IPS-20b (cell line): ENCODE measurements around the gene NFS1.
A peak's percentile ranks its signal among the peaks of the same experiment; 100 is the strongest.
"Not testable (repeated sequence)": the region's sequence is repeated elsewhere in the genome, so short reads cannot be mapped to it uniquely, and the experiment has no call there.

Source experiments
- H3K27ac ChIP-seq: one replicate; pipeline ENCODE4 v1.5.1; 2013; ENCODE audit warnings: low read length
- H3K27me3 ChIP-seq: 2 replicates; pipeline ENCODE4 v1.6.1; 2013; ENCODE audit warnings: mild to moderate bottlenecking, low read length, inconsistent platforms; ENCODE audit not compliant: insufficient read depth
- H3K36me3 ChIP-seq: 2 replicates; pipeline ENCODE4 v1.6.1; 2013; ENCODE audit warnings: low read depth, mild to moderate bottlenecking, inconsistent platforms, low read length, moderate library complexity; ENCODE audit not compliant: insufficient read depth
- H3K4me1 ChIP-seq: 2 replicates; pipeline ENCODE4 v1.6.1; 2013; ENCODE audit warnings: mild to moderate bottlenecking, control low read depth, inconsistent platforms, low read length, moderate library complexity; ENCODE audit not compliant: insufficient read depth
- H3K4me3 ChIP-seq: 2 replicates; pipeline ENCODE4 v1.5.1; 2013; ENCODE audit warnings: mild to moderate bottlenecking, low read length, inconsistent platforms
- H3K9ac ChIP-seq: 2 replicates; pipeline ENCODE4 v1.6.1; 2013; ENCODE audit warnings: low read depth, mild to moderate bottlenecking, inconsistent platforms, low read length, moderate library complexity
- H3K9me3 ChIP-seq: 2 replicates; pipeline ENCODE4 v1.6.1; 2013; ENCODE audit warnings: mild to moderate bottlenecking, low read depth, low read length, inconsistent platforms; ENCODE audit not compliant: insufficient read depth

The NFS1 gene

DNA sequence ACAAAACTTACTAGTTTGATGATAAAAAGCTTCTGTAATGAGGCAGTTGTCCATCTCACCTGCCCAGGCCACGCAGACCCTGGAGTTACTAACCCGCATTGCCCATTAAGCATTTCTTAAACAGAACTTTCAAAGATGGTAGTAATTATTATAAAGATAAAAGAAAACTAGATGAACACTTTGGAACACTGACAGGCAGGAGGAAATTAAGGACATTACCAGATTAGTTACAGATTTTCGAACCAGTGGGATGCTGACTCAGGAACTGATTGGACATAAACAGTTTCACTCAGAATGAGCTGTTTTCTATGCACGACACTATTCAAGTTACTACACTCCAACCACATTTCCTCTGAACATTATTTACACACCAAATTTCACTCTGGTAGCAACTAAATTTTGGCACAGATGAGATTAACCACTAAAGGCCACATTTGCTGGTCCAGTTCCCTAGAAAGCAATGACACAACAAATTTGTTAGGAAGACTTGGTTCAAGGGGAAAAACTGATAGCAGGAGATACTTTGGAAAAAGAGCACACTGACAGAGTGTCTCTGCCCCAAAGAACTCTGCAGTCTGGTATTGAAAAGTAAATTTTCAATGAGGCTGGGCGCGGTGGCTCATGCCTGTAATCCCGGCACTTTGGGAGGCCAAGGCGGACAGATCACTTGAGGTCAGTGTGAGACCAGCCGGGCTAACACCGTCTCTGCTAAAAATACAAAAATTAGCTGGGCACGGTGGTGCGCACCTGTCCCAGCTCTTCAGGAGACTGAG is 3.1 kb upstream of the NFS1 start:
- Histone ChIP-seq H3K4me3 (no peak overlapping the region), H3K9ac (no peak overlapping the region), H3K27ac (no peak overlapping the region), H3K9me3 (no peaks in the 10 kb centered on the region), H3K4me1 (no peaks in the 10 kb centered on the region), H3K36me3 (peaks cover 60% of the 10 kb centered on the region), H3K27me3 (no peaks in the 10 kb centered on the region)

DNA sequence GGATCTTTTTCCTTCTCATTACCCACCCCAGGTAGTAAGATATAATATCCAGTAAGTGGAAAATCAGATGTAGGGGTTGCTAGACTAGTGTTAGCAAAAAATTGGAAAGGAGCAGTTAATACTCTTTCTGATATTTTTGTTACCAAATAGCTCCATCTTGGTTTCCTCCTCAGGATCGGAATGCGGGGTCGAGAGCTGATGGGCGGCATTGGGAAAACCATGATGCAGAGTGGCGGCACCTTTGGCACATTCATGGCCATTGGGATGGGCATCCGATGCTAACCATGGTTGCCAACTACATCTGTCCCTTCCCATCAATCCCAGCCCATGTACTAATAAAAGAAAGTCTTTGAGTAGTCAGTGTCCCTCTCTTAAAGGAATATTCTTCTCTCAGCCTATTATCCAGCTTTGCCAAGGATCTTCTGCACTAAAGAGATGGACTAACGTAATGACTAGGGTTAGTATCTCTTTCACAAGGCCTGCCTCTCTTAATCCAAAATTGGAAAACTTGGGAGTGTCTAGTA is 1.5 kb upstream of the NFS1 start:
- no peaks in the 10 kb centered on the region for H3K27me3 ChIP-seq
- H3K27ac ChIP-seq, result no peak overlapping the region
- peak overlapping the region; percentile 94 for H3K4me3 ChIP-seq
- H3K36me3 ChIP-seq, result peaks cover 48% of the 10 kb centered on the region
- H3K9me3 ChIP-seq, result no peaks in the 10 kb centered on the region
- no peaks in the 10 kb centered on the region for H3K4me1 ChIP-seq
- no peak overlapping the region for H3K9ac ChIP-seq

DNA sequence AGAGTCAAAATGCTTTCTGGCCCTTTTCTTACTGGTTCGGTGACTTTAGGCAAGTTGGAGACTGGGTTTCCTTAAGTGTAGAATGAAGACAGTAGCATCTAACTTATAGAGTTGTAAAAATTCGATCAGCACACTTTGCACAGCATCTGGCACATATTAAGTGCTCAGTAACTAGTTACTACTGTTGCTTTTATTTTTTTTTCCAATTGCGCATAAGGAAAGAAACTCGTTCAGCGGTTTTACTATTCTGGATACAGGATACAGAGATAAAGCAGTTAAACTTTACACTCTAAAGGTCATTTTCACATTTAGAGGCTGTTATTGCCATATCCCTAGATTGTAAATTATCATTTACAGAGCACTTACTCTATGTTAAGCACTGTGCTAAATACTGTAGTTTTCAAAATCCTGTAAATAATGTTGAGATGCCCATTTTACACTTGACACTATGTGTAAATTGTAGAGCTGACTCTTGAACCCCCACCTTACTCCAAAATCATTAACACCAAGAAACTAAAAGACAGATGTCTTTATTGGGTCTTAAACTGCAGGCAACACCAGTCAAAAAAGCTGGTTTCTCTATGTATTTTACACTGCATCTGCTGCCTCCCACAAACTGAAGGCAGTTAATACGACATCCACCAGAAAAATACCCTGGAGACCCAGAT is 939 bp upstream of the NFS1 start:
- Histone ChIP-seq H3K36me3 (peaks cover 46% of the 10 kb centered on the region), H3K9ac (peak overlapping the region; percentile 95), H3K4me3 (peak overlapping the region; percentile 94), H3K27me3 (no peaks in the 10 kb centered on the region), H3K4me1 (no peaks in the 10 kb centered on the region), H3K9me3 (no peaks in the 10 kb centered on the region), H3K27ac (peak overlapping the region; percentile 84)

DNA sequence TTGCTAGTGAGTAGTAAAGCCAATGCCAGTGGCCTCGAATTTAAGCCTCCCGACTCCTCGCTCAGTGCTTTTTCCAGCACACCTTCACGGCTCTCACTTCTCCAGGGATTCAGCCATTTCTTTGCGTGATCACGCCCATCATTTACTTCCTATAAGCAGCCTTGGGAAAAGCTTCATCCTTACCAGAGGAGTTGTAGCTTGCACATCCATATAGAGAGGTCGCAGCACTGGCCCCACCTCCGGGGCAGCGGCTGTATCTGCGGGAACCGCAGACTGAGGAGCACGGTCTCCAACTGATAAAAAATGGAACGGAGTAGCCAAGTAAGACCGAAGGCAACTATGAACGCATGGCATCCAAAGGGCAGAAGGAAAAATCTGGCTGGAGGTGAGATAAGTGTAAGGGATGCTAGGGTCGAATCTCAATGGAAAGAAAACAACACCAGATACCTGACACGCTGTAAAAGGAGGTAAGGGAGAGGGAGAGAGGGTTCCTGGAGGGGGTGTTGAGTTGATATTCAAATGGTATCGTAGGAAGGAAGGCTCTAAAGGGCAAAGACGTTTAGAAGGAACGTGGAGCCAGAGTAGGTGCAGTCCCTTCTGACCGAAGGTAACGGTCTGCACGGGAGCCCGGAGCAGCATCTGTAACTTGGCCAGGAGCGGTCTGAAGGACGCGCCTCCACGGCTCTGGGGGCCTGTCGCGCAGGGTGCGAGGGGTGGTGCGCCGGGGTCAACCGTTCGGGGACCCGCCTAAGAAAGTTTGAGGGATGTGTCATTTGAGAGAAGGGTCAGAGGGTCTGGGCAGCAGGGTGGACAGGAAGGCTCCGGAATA is 640 bp downstream of the NFS1 start:
- peaks cover 31% of the 10 kb centered on the region for H3K36me3 ChIP-seq
- no peak overlapping the region for H3K27ac ChIP-seq
- peak overlapping the region; percentile 94 for H3K4me3 ChIP-seq
- H3K9me3 ChIP-seq, result no peaks in the 10 kb centered on the region
- no peaks in the 10 kb centered on the region for H3K4me1 ChIP-seq
- H3K9ac ChIP-seq, result peak overlapping the region; percentile 95
- H3K27me3 ChIP-seq, result no peaks in the 10 kb centered on the region

DNA sequence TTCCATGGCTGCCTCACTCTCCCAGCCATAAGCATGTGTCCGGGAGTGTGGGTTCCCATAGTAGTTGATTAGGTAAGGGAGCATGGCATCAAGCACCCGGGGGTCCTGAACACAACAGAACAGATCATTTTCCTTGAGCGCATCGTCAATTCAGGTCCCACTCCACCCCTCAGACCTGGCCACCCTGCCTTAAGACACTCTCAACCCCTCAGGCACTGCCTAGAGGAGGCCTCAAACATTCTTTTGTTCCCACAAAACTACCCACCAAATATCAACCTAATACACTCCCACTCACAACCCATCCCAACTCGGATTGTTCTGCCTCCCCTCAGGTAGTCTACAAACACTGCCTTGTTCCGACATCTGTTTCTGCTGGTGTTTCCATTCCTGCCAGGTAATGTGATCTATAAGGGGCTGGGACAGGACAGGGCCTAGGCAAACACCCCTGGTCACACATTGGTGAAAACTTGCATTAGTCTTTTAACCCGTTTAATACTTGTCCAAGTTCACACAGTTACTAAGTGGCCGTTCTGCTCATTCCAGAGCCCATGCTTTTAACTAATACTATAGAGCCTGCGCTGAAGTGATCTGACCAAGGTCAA is 1.4 kb downstream of the NFS1 start:
- H3K4me1 ChIP-seq, result no peaks in the 10 kb centered on the region
- no peak overlapping the region for H3K27ac ChIP-seq
- H3K36me3 ChIP-seq, result peaks cover 24% of the 10 kb centered on the region
- peak overlapping the region; percentile 95; the same call in 1 of the 2 replicates for H3K9ac ChIP-seq
- H3K9me3 ChIP-seq, result no peaks in the 10 kb centered on the region
- no peaks in the 10 kb centered on the region for H3K27me3 ChIP-seq
- H3K4me3 ChIP-seq, result peak overlapping the region; percentile 94

DNA sequence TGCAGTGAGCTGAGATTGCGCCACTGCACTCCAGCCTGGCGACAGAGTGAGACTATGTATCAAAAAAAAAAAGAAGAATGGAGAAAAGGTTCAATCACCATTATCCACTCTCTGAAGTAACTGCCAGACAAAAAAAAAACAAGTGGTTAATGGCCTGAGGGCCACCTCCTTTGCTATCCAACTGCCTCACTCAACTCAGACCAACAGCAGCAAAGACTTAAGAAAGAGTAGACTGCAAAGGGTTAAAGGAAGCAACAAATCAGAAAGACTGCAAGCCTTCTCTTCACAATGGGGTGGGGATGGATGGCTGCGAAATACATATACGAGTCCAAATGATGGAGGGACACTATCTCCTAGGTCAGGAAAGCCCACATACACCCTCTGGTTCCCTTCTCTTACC is 3.2 kb downstream of the NFS1 start:
- H3K9ac ChIP-seq, result no peak overlapping the region
- H3K4me3 ChIP-seq, result no peak overlapping the region
- H3K9me3 ChIP-seq, result no peaks in the 10 kb centered on the region
- H3K27ac ChIP-seq, result no peak overlapping the region
- H3K36me3 ChIP-seq, result peaks cover 9% of the 10 kb centered on the region
- H3K4me1 ChIP-seq, result no peaks in the 10 kb centered on the region
- H3K27me3 ChIP-seq, result no peaks in the 10 kb centered on the region

DNA sequence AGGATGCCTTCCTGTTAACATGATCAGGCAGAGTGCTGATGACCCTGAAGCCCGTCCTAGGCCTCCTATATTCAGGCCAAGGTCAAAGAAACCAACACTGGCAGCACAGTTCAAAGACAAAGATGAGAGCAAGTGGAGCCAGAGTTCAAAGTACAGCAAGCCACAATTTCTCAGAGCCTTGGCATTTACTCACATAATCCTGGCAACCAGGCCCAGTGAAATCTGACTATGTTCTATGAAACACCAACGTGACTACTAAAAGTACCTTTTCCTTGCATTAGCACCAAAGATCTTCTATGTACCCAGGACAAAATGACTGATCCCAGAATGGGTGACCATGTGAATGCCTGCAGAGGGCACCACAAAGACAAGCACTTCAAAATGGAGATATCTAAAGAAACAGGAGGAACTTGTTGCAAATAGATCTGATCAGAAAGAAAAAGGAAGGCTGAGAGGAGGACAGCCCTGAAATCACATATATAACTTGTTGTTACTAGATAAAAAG is 3.9 kb downstream of the NFS1 start:
- Histone ChIP-seq H3K27ac (no peak overlapping the region), H3K27me3 (no peaks in the 10 kb centered on the region), H3K9me3 (no peaks in the 10 kb centered on the region), H3K9ac (no peak overlapping the region), H3K36me3 (peaks cover 11% of the 10 kb centered on the region), H3K4me3 (no peak overlapping the region), H3K4me1 (no peaks in the 10 kb centered on the region)

DNA sequence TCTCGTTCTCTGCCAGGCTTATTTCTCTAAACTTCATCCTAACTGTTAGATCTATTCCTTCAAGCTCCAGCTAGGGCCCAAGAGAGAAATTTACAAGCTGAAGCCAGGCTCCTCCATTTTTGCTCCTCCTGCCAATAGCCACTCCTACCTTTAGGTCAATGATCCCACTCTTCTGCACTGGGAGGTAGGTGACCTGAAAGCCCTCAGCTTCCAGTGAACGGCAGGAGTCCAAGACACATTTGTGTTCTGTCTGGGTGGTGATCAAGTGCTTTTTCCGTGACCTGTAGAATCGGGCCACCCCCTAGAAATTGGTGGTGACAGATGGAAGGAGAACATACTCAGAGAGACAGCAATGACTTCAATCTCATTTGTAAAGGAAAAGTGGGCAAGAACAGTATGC is 8.9 kb downstream of the NFS1 start:
- H3K9me3 ChIP-seq, result peaks cover 13% of the 10 kb centered on the region; the same call in 1 of the 2 replicates
- no peaks in the 10 kb centered on the region for H3K27me3 ChIP-seq
- H3K27ac ChIP-seq, result no peak overlapping the region
- H3K4me3 ChIP-seq, result no peak overlapping the region
- H3K9ac ChIP-seq, result no peak overlapping the region
- peaks cover 25% of the 10 kb centered on the region for H3K36me3 ChIP-seq
- no peaks in the 10 kb centered on the region for H3K4me1 ChIP-seq

DNA sequence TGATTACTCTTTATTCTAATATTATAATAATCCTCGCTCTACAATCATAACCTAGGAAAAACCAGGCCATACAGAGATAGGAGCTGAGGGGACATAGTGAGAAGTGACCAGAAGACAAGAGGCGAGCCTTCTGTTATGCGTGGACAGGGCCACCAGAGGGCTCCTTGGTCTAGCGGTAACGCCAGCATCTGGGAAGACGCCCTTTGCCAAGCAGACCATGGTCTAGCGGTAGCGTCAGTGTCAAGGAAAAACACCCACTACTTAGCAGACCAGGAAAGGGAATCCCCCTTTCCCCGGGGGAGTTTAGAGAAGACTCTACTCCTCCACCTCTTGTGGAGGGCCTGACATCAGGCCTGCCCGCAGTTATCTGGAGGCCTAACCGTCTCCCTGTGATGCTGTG is 12.3 kb downstream of the NFS1 start:
- H3K4me1 ChIP-seq, H3K27me3 ChIP-seq, H3K27ac ChIP-seq, H3K9ac ChIP-seq, H3K4me3 ChIP-seq: not testable (repeated sequence)
- Histone ChIP-seq H3K9me3 (peaks cover 13% of the 10 kb centered on the region; the same call in 1 of the 2 replicates), H3K36me3 (peaks cover 23% of the 10 kb centered on the region)

DNA sequence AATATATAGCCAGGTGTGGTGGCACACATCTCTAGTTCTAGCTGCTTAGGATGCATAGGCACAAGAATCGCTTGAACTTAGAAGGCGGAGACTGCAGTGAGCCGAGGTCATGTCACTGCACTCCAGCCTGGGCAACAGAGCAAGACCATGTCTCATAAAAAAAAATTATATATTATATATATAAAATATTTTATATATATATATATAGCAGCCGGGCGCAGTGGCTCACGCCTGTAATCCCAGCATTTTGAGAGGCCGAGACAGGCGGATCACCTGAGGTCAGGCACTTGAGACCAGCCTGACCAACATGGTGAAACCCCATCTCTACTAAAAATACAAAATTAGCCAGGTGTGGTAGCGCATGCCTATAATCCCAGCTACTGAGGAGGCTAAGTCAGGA is 13.8 kb downstream of the NFS1 start:
- H3K4me3 ChIP-seq, H3K4me1 ChIP-seq, H3K27ac ChIP-seq, H3K27me3 ChIP-seq, H3K9ac ChIP-seq: not testable (repeated sequence)
- peaks cover 13% of the 10 kb centered on the region; the same call in 1 of the 2 replicates for H3K9me3 ChIP-seq
- peaks cover 20% of the 10 kb centered on the region for H3K36me3 ChIP-seq

DNA sequence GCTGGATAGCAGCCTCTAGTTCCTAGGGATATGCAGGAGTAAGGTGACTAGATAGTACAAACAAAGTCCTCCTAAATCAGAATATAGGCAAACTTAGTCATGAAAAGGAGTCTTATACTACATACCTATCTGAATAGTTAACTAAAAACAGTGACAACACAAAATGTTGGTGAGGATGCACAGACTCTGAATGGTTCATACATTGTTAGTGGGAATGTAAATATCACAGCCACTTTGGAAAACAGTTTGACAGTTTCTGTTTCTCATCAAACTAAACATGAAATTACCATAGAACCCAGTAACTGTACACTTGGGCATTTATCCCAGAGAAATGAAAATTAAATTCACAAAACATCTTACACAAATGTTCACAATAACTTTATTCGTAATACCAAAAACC is 17.2 kb downstream of the NFS1 start:
- no peaks in the 10 kb centered on the region for H3K4me1 ChIP-seq
- H3K4me3 ChIP-seq, result no peak overlapping the region
- H3K9me3 ChIP-seq, result no peaks in the 10 kb centered on the region
- H3K9ac ChIP-seq, result no peak overlapping the region
- peaks cover 1% of the 10 kb centered on the region; the same call in 1 of the 2 replicates for H3K36me3 ChIP-seq
- H3K27ac ChIP-seq, result no peak overlapping the region
- H3K27me3 ChIP-seq, result no peaks in the 10 kb centered on the region
